Renal cortical epithelial cell (primary cell): ENCODE data around the gene DNTTIP2. TPM values are rescaled to one million over a fixed set of nuclear protein-coding genes. Genes with fewer than 3 reads are reported as not detected.

Source experiments
- total RNA-seq: library from RNA; depleted of rRNA; stranded (reverse); fragments of >200 nt; gene quantifications from 2 replicates; pipeline ENCODE4 v1.2.3, GENCODE V29; 2014

The DNTTIP2 gene
- total RNA-seq, 1 donor from 2014 or later, result 51.7 TPM

Other genes starting within 250 kb of the DNTTIP2 start
- 41.0 and 75.9 TPM in 2 replicates for gene BCAR3, start 197.4 kb downstream of the DNTTIP2 start, total RNA-seq
- gene GCLM, start 30.2 kb upstream of the DNTTIP2 start, total RNA-seq, result 23.3 and 31.3 TPM in 2 replicates
- gene ABCA4, start 241.9 kb upstream of the DNTTIP2 start, total RNA-seq, result 0.52 and 1.3 TPM in 2 replicates